ENCODE results near the gene GFOD1. TPM values are rescaled to one million over a fixed set of nuclear protein-coding genes. Genes with fewer than 3 reads are reported as not detected.
A peak's percentile ranks its signal among the peaks of the same experiment; 100 is the strongest.

The GFOD1 gene
- total RNA-seq, 1 donor from 2014 or later, result 20.2 TPM

GRCh38 chr6:13421425-13422059, 65.9 kb downstream of the GFOD1 start:
- Histone ChIP-seq H3K27ac (peak overlapping the region; percentile 73), H3K36me3 (no peaks in the 10 kb centered on the region), H3K4me1 (peaks cover 84% of the 10 kb centered on the region), H3K4me3 (no peak overlapping the region), H3K9me3 (no peaks in the 10 kb centered on the region), H3K27me3 (ENCODE audit: low read depth) (no peaks in the 10 kb centered on the region)
- ATAC-seq (peak in 1 of 2 donors; percentile 42), DNase-seq (no peak)
- no peak for TF ChIP-seq CTCF (IDR thresholded peaks at IDR 0.05)
- intact Hi-C loops (cut with DNase I), result no loop called here

GRCh38 chr6:13420269-13420668, 67.1 kb downstream of the GFOD1 start:
- Histone ChIP-seq H3K4me3 (no peak overlapping the region), H3K9me3 (no peaks in the 10 kb centered on the region), H3K27me3 (ENCODE audit: low read depth) (no peaks in the 10 kb centered on the region), H3K4me1 (peaks cover 74% of the 10 kb centered on the region), H3K27ac (peak overlapping the region; percentile 73), H3K36me3 (no peaks in the 10 kb centered on the region)
- ATAC-seq (no peak), DNase-seq (no peak)
- TF ChIP-seq CTCF (IDR thresholded peaks at IDR 0.05), result no peak
- intact Hi-C loops (cut with DNase I), result no loop called here

GRCh38 chr6:13419422-13420195, 67.8 kb downstream of the GFOD1 start:
- Histone ChIP-seq H3K27ac (peak overlapping the region; percentile 73), H3K27me3 (ENCODE audit: low read depth) (no peaks in the 10 kb centered on the region), H3K4me1 (peaks cover 68% of the 10 kb centered on the region), H3K36me3 (no peaks in the 10 kb centered on the region), H3K4me3 (no peak overlapping the region), H3K9me3 (no peaks in the 10 kb centered on the region)
- DNase-seq, result no peak
- ATAC-seq, result no peak
- intact Hi-C loops (cut with DNase I), result no loop called here
- no peak for TF ChIP-seq CTCF (IDR thresholded peaks at IDR 0.05)

- H3K36me3 ChIP-seq, result no peaks in the 10 kb centered on the region
- H3K4me1 ChIP-seq, result peaks cover 68% of the 10 kb centered on the region
- ATAC-seq (no peak), DNase-seq (no peak)
- no peak for TF ChIP-seq CTCF (IDR thresholded peaks at IDR 0.05)
- no peak overlapping the region for H3K4me3 ChIP-seq
- H3K9me3 ChIP-seq, result no peaks in the 10 kb centered on the region
- H3K27me3 ChIP-seq (ENCODE audit: low read depth), result no peaks in the 10 kb centered on the region
- intact Hi-C loops (cut with DNase I), result no loop called here
- H3K27ac ChIP-seq, result no peak overlapping the region
Measured at GRCh38 chr6:13418844-13419243, 68.6 kb downstream of the GFOD1 start.

- H3K4me3 ChIP-seq, result no peak overlapping the region
- no peaks in the 10 kb centered on the region for H3K27me3 ChIP-seq (ENCODE audit: low read depth)
- TF ChIP-seq CTCF (IDR thresholded peaks at IDR 0.05), result no peak
- H3K4me1 ChIP-seq, result peaks cover 68% of the 10 kb centered on the region
- DNase-seq (no peak), ATAC-seq (no peak)
- H3K9me3 ChIP-seq, result no peaks in the 10 kb centered on the region
- intact Hi-C loops (cut with DNase I), result no loop called here
- H3K36me3 ChIP-seq, result no peaks in the 10 kb centered on the region
- no peak overlapping the region for H3K27ac ChIP-seq
Measured at GRCh38 chr6:13417954-13418353, 69.4 kb downstream of the GFOD1 start.

Measured in lower lobe of right lung (tissue), 2 donors.